NCI-H526 treated with DMSO at 0.1 percent for 48 hours (cell line): Measurements from ENCODE around the gene KRTAP10-9.

ENCODE experiments used
- DNase-seq: peaks from one replicate; lab custom pipeline; 2025; lab: John Stamatoyannopoulos, UW

KRTAP10-9 gene

DNA sequence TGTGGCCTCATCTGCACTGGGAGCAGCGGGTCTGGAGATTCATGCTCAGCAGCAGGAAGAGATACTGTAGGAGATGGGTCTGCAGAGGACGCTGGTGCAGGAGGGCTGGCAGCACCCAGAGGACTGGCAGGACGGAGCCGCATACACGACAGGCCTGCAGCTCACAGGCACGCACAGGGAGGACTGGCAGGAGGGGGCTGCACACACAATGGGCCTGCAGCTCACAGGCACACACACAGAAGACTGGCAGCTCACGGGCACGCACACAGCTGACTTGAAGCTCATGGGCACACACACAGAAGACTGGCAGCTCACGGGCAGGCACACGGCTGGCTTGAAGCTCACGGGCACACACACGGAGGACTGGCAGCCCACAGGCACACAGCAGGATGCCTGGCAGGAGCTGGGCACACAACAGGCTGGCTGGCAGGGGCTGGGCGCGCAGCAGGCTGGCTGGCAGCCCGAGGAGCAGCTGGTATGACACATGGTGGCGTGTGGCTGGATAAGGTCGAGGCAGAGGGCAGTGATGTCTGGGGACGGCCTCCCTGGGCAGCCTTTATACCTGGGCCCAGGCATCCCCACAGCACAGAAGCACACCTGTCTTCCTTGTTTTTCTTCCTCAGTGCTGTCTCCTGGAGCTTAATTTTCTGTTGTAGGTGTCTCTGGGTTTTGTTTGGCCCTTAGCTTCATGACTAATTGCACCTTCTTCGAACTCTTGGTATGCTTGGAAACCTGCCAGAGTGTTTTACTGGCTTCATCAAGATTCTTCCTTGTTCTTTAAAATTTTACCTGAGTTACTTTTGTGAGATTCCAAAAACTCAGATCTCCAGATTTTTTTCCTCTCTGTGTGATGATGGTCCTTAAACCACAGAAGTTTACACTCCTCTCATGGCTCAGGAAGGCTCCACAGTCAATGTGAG, 39.8 kb downstream of the KRTAP10-9 start, which contains the start of gene KRTAP12-2:
KRTAP12-2 (minus strand) TSS at position 527 of the 920 bp plus-strand sequence; CDS start at position 486, 41 bp downstream.
- DNase-seq = no peak

DNA sequence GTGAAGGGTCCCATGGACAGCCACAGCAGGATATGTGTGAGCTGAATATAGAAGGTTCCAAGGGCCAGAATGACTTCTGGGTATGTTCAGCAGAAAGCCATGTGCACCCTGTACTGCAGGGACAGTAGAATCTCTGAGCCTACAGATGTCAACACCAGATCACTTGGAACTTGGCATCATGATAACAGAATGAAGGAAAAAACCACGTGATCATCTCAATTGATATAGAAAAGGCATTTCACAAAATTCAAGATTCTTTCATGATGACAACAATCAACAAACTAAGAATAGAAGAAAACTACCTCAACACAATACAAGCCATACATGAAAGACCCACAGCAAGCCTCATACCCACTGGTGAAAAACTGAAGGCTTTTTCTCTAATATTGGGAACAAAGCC, 40.7 kb downstream of the KRTAP10-9 start:
- DNase-seq = no peak

GRCh38 chr21:44670642-44671432, 43.9 kb downstream of the KRTAP10-9 start:
- DNase-seq = no peak

- DNase-seq = no peak
Observed at GRCh38 chr21:44671911-44672310, 45.0 kb downstream of the KRTAP10-9 start.

DNA sequence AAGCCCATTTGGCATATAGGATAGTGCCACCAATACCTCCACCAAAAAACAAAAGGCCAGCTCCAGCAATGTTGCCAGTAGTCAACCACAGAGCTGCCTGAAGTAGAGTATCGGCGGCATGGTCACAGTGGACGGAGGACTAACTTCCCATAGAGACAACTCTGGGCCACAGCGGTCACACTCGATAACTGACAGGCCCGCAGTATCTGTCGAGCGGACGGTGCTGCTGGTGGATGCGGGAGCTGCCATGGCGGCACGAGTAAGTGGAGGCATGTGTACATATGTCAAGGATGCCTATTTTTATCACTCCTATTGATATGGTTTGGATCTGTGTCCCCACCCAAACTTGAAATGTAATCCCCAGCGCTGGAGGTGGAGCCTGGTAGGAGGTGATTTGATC, 51.0 kb downstream of the KRTAP10-9 start:
- DNase-seq = no peak
